Kidney (tissue), 14 donors: ENCODE data around the gene CYP4F12. TPM values are rescaled to one million over a fixed set of nuclear protein-coding genes. Genes with fewer than 3 reads are reported as not detected.
A peak's percentile ranks its signal among the peaks of the same experiment; 100 is the strongest.

ENCODE experiments used
- DNase-seq, 5 donors: peaks; one replicate each; pipeline ENCODE4 v3.0.0-alpha.2; 2013 to 2020
- FAIRE-seq: peaks from 2 replicates; lab custom pipeline; 2012; peaks lifted over from hg19 to GRCh38; lab: Jason Lieb, UNC
- H3K27ac ChIP-seq, 2 donors: one replicate each; pipeline ENCODE4 v1.7.0; 2013; ENCODE audit warnings: low read depth in 2 of 2, low read length in 2 of 2, inconsistent platforms in 1 of 2
- H3K27me3 ChIP-seq: one replicate; pipeline ENCODE4 v1.7.1; 2013; ENCODE audit warnings: low read length, inconsistent platforms; ENCODE audit not compliant: control insufficient read depth, insufficient read depth
- H3K36me3 ChIP-seq, 3 donors: one replicate each; pipeline versions ENCODE4 v1.7.0 to v1.7.1; 2013; ENCODE audit warnings: low read length in 3 of 3, control low read depth in 1 of 3, inconsistent platforms in 1 of 3; ENCODE audit not compliant: insufficient read depth in 3 of 3, control insufficient read depth in 2 of 3
- H3K4me1 ChIP-seq, 3 donors: one replicate each; pipeline versions ENCODE4 v1.7.0 to v1.7.1; 2013; ENCODE audit warnings: low read length in 3 of 3, inconsistent platforms in 1 of 3, low read depth in 1 of 3; ENCODE audit not compliant: control insufficient read depth in 2 of 3, insufficient read depth in 2 of 3
- H3K4me3 ChIP-seq, 3 donors: one replicate each; pipeline versions ENCODE4 v1.7.0 to v1.8.1; 2013; ENCODE audit warnings: low read length in 3 of 3, control low read depth in 1 of 3, inconsistent platforms in 1 of 3
- H3K9ac ChIP-seq, 3 donors: one replicate each; pipeline versions ENCODE4 v1.7.0 to v1.7.1; 2013; ENCODE audit warnings: low read length in 3 of 3, control low read depth in 1 of 3, inconsistent platforms in 1 of 3
- H3K9me3 ChIP-seq, 3 donors: one replicate each; pipeline versions ENCODE4 v1.7.0 to v1.7.1; 2013; ENCODE audit warnings: low read length in 3 of 3, control low read depth in 1 of 3, inconsistent platforms in 1 of 3; ENCODE audit not compliant: control insufficient read depth in 2 of 3, insufficient read depth in 1 of 3
- CTCF ChIP-seq: IDR thresholded peaks from 3 replicates; pipeline ENCODE4 v1.5.1; 2012; ENCODE audit warnings: mild to moderate bottlenecking, moderate library complexity, borderline replicate concordance; ENCODE audit not compliant: insufficient read depth; ENCODE audit errors: extremely low read depth
- intact Hi-C: fragments of 100-400 bp; cut with DNase I; formaldehyde crosslinking; loops from one replicate; pipeline ENCODE4 v1.11.1; 2022
- polyA plus RNA-seq: library from polyadenylated mRNA; stranded (reverse); fragments of 350-450 nt; fragmentation: Illumina TruSeq; extraction: RNeasy Lipid Tissue Mini Kit (QIAGEN cat#74804); gene quantifications from one replicate; pipeline ENCODE4 v1.2.3, GENCODE V29; 2014; ENCODE audit warnings: low read depth, low replicate concordance; ENCODE audit not compliant: insufficient read depth
- total RNA-seq: library from RNA; stranded (reverse); fragmentation: NEBNext Ultra II Directional; extraction: Animal tissue kit (Norgen Biotek cat#: 25700); gene quantifications from one replicate; pipeline ENCODE4 v1.2.1, GENCODE V29; 2021
- donor health status: control.
- donor health status: control.
- donor health status: control.
- donor health status: control.
- donor health status: control.
- donor health status: DM: yes; HTN: yes; CAD: no.
- donor health status: Normal renal cell carcinoma (clear cell type).

The CYP4F12 gene
- total and polyA plus RNA-seq, 2 donors from 2014 or later, result 4.4 to 10.2 TPM

GRCh38 chr19:15702534-15702930 is 29.6 kb downstream of the CYP4F12 start:
- FAIRE-seq (no peak), DNase-seq (peak; percentile 29 to 84 (median 46))
- peaks cover 0 to 4% (median 0%) of the 10 kb centered on the region in 3 donors for H3K4me1 ChIP-seq
- H3K9ac ChIP-seq, result no peak overlapping the region
- TF ChIP-seq CTCF, result no peak
- no peaks in the 10 kb centered on the region for H3K27me3 ChIP-seq
- no peak overlapping the region for H3K4me3 ChIP-seq
- intact Hi-C loops, result no loop called here
- no peak overlapping the region for H3K27ac ChIP-seq
- no peaks in the 10 kb centered on the region for H3K36me3 ChIP-seq
- no peaks in the 10 kb centered on the region for H3K9me3 ChIP-seq

GRCh38 chr19:15714638-15715037 is 41.8 kb downstream of the CYP4F12 start:
- Histone ChIP-seq H3K4me3 (no peak overlapping the region), H3K9ac (no peak overlapping the region), H3K36me3 (no peaks in the 10 kb centered on the region), H3K4me1 (no peaks in the 10 kb centered on the region), H3K9me3 (peaks cover 0 to 5% (median 3%) of the 10 kb centered on the region in 3 donors), H3K27me3 (no peaks in the 10 kb centered on the region), H3K27ac (no peak overlapping the region)
- intact Hi-C loops, result no loop called here
- no peak for TF ChIP-seq CTCF
- FAIRE-seq (no peak), DNase-seq (no peak)

GRCh38 chr19:15715642-15716041 is 42.8 kb downstream of the CYP4F12 start:
- peaks cover 0 to 5% (median 3%) of the 10 kb centered on the region in 3 donors for H3K9me3 ChIP-seq
- no peaks in the 10 kb centered on the region for H3K27me3 ChIP-seq
- H3K4me1 ChIP-seq, result no peaks in the 10 kb centered on the region
- H3K4me3 ChIP-seq, result no peak overlapping the region
- no peaks in the 10 kb centered on the region for H3K36me3 ChIP-seq
- intact Hi-C loops, result no loop called here
- H3K9ac ChIP-seq, result no peak overlapping the region
- no peak overlapping the region for H3K27ac ChIP-seq
- no peak for DNase-seq
- no peak for FAIRE-seq
- no peak for TF ChIP-seq CTCF

- Histone ChIP-seq H3K9me3 (no peaks in the 10 kb centered on the region), H3K9ac (no peak overlapping the region), H3K27ac (no peak overlapping the region), H3K27me3 (no peaks in the 10 kb centered on the region), H3K4me3 (no peak overlapping the region), H3K4me1 (no peaks in the 10 kb centered on the region), H3K36me3 (no peaks in the 10 kb centered on the region)
- DNase-seq (peak in 3 of 5 donors; percentile 2 to 15 (median 14)), FAIRE-seq (no peak)
- intact Hi-C loops, result no loop called here
- no peak for TF ChIP-seq CTCF
Observed at GRCh38 chr19:15717809-15718208, 44.9 kb downstream of the CYP4F12 start.
